Measurements from ENCODE around the gene CDO1. TPM values are rescaled to one million over a fixed set of nuclear protein-coding genes. Genes with fewer than 3 reads are reported as not detected.

CDO1 gene
- total and polyA plus RNA-seq, 2 experiments from 2014 or later = 24.5 to 29.2 TPM

DNA sequence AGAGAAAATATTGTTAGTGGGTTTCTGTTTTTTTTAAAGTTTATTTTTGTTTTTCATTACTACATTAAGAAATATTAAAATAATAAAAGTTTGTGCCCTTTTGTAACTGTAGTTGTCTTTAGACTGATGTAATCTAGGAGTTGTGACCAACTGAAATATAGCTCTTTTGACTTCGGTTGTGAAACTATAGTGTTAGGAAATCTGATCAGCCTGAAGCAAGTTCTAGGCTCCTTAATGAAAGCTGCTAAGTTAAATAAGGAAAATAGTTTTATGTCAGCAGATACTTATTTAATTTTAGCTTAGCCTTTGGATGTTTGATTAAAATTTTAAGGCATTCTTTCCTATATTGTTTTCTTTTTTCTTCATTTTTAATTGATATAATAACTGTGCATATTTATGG, 39.5 kb upstream of the CDO1 start (continued):
- TF ChIP-seq, protein P1, sequence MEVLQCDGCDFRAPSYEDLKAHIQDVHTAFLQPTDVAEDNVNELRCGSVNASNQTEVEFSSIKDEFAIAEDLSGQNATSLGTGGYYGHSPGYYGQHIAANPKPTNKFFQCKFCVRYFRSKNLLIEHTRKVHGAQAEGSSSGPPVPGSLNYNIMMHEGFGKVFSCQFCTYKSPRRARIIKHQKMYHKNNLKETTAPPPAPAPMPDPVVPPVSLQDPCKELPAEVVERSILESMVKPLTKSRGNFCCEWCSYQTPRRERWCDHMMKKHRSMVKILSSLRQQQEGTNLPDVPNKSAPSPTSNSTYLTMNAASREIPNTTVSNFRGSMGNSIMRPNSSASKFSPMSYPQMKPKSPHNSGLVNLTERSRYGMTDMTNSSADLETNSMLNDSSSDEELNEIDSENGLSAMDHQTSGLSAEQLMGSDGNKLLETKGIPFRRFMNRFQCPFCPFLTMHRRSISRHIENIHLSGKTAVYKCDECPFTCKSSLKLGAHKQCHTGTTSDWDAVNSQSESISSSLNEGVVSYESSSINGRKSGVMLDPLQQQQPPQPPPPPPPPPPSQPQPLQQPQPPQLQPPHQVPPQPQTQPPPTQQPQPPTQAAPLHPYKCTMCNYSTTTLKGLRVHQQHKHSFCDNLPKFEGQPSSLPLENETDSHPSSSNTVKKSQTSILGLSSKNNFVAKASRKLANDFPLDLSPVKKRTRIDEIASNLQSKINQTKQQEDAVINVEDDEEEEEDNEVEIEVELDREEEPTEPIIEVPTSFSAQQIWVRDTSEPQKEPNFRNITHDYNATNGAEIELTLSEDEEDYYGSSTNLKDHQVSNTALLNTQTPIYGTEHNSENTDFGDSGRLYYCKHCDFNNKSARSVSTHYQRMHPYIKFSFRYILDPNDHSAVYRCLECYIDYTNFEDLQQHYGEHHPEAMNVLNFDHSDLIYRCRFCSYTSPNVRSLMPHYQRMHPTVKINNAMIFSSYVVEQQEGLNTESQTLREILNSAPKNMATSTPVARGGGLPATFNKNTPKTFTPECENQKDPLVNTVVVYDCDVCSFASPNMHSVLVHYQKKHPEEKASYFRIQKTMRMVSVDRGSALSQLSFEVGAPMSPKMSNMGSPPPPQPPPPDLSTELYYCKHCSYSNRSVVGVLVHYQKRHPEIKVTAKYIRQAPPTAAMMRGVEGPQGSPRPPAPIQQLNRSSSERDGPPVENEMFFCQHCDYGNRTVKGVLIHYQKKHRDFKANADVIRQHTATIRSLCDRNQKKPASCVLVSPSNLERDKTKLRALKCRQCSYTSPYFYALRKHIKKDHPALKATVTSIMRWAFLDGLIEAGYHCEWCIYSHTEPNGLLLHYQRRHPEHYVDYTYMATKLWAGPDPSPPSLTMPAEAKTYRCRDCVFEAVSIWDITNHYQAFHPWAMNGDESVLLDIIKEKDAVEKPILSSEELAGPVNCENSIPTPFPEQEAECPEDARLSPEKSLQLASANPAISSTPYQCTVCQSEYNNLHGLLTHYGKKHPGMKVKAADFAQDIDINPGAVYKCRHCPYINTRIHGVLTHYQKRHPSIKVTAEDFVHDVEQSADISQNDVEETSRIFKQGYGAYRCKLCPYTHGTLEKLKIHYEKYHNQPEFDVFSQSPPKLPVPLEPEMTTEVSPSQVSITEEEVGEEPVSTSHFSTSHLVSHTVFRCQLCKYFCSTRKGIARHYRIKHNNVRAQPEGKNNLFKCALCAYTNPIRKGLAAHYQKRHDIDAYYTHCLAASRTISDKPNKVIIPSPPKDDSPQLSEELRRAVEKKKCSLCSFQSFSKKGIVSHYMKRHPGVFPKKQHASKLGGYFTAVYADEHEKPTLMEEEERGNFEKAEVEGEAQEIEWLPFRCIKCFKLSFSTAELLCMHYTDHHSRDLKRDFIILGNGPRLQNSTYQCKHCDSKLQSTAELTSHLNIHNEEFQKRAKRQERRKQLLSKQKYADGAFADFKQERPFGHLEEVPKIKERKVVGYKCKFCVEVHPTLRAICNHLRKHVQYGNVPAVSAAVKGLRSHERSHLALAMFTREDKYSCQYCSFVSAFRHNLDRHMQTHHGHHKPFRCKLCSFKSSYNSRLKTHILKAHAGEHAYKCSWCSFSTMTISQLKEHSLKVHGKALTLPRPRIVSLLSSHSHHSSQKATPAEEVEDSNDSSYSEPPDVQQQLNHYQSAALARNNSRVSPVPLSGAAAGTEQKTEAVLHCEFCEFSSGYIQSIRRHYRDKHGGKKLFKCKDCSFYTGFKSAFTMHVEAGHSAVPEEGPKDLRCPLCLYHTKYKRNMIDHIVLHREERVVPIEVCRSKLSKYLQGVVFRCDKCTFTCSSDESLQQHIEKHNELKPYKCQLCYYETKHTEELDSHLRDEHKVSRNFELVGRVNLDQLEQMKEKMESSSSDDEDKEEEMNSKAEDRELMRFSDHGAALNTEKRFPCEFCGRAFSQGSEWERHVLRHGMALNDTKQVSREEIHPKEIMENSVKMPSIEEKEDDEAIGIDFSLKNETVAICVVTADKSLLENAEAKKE (CRISPR knock-in tag; IDR thresholded peaks at IDR 0.05) = no peak
- no peak for TF ChIP-seq CREB1 (CRISPR knock-in tag; IDR thresholded peaks at IDR 0.05; ENCODE audit: low read depth)
- no peak for TF ChIP-seq POLR2AphosphoS5 (IDR thresholded peaks at IDR 0.05; ENCODE audit: low read depth)
- no peak for TF ChIP-seq EZH2phosphoT487 (IDR thresholded peaks at IDR 0.05; ENCODE audit: unreplicated experiment)
- no peak for TF ChIP-seq JUNB (IDR thresholded peaks at IDR 0.05; ENCODE audit: unreplicated experiment)
- TF ChIP-seq ZNF114 (CRISPR knock-in tag; IDR thresholded peaks at IDR 0.05) = no peak
- TF ChIP-seq, protein P2, sequence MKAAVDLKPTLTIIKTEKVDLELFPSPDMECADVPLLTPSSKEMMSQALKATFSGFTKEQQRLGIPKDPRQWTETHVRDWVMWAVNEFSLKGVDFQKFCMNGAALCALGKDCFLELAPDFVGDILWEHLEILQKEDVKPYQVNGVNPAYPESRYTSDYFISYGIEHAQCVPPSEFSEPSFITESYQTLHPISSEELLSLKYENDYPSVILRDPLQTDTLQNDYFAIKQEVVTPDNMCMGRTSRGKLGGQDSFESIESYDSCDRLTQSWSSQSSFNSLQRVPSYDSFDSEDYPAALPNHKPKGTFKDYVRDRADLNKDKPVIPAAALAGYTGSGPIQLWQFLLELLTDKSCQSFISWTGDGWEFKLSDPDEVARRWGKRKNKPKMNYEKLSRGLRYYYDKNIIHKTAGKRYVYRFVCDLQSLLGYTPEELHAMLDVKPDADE (IDR thresholded peaks at IDR 0.05) = no peak
- no peak for TF ChIP-seq ZNF331 (CRISPR knock-in tag; IDR thresholded peaks at IDR 0.05; ENCODE audit: low read depth)

DNA sequence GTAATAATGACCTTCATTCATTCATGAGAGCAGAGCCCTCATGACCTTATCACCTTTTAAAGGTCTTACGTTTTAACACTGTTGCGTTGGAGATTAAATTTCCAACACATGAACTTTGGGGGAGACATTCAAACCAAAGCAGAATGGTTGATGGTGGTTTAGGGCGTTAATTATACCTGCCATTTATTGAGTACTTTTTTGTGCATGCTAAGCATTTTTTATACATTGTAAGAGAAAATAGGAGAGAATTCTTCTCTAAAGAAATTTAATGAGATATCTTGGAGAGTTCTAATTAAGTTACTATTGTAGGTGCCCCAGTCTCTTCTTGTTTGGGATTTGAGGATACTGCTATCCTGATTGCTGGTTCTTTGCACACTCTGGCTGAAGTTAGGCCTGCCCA, 37.7 kb upstream of the CDO1 start:
- 0 out of 2 replicates have a peak, but pooled peaks cover 2% of the 10 kb centered on the region for H3K36me3 ChIP-seq (ENCODE audit: insufficient read depth)
- Mint-ChIP-seq H3K36me3 (ENCODE audit: low read depth) (peaks cover 18% of the 10 kb centered on the region; the same call in 2 of the 3 replicates), H3K27ac (no peak overlapping the region), H3K9me3 (peaks cover 10% of the 10 kb centered on the region), H3K27me3 (ENCODE audit: insufficient read depth, low read depth, poor library complexity) (peaks cover 3% of the 10 kb centered on the region), H3K4me1 (peaks cover 33% of the 10 kb centered on the region), H3K4me3 (no peak overlapping the region)
- TF ChIP-seq CREB1 (CRISPR knock-in tag; IDR thresholded peaks at IDR 0.05; ENCODE audit: low read depth) (no peak), JUNB (IDR thresholded peaks at IDR 0.05; ENCODE audit: unreplicated experiment) (no peak)
- DNase-seq (ENCODE audit: low spot score) = no peak
- H4K20me1 ChIP-seq (replicated peaks; ENCODE audit: insufficient read depth) = peaks cover 3% of the 10 kb centered on the region; the same call in 1 of the 2 replicates
- ATAC-seq = no peak
- H2AFZ ChIP-seq = no peak overlapping the region
- H3K27ac ChIP-seq (ENCODE audit: low read depth) = no peak overlapping the region
- no peaks in the 10 kb centered on the region; the same call in 1 of the 2 replicates for H3K9me2 ChIP-seq (ENCODE audit: insufficient read depth)
- H3K4me2 ChIP-seq = no peak overlapping the region
- no peaks in the 10 kb centered on the region for H3K27me3 ChIP-seq (ENCODE audit: insufficient read depth)
- no peaks in the 10 kb centered on the region for H3F3A ChIP-seq (replicated peaks; ENCODE audit: low read depth)
- H3K79me2 ChIP-seq (replicated peaks; ENCODE audit: insufficient read depth) = peaks cover 96% of the 10 kb centered on the region
- H3K4me1 ChIP-seq (ENCODE audit: insufficient read depth) = peaks cover 22% of the 10 kb centered on the region
- H3K4me3 ChIP-seq = no peak overlapping the region

All from GM23338 (cell line).